Measurements from ENCODE around the gene DAO.

- no peak for TF ChIP-seq POLR2A (IDR thresholded peaks at IDR 0.05)
- TF ChIP-seq CTCF (IDR thresholded peaks at IDR 0.05) = no peak
- TF ChIP-seq POLR2AphosphoS5 (IDR thresholded peaks at IDR 0.05) = no peak
These were observed 47.7 kb upstream of the DAO start for GRCh38 chr12:108832208-108832607.

Data from breast epithelium (tissue), 3 donors.